ENCODE data around the gene ZNF526. TPM values are rescaled to one million over a fixed set of nuclear protein-coding genes. Genes with fewer than 3 reads are reported as not detected.
A peak's percentile ranks its signal among the peaks of the same experiment; 100 is the strongest.

The ZNF526 gene
- total and polyA plus RNA-seq, 4 donors: 1.7 to 8.8 (median 3.8) TPM

- no peak overlapping the region for H3K9ac ChIP-seq (ENCODE audit: low read depth in 1 of 2, low read length in 2 of 2)
- 93% methylated on average over 6 of the region's 6 CpGs for WGBS
- no peak overlapping the region for H3K27ac ChIP-seq (ENCODE audit: low read depth in 1 of 2, low read length in 2 of 2)
- peaks cover 15 to 69% (median 57%) of the 10 kb centered on the region in 4 donors for H3K36me3 ChIP-seq (ENCODE audit: control insufficient read depth in 4 of 4, insufficient read depth in 3 of 4, low read depth in 1 of 4, low read length in 3 of 4)
- H3K27me3 ChIP-seq (ENCODE audit: control insufficient read depth in 4 of 4, insufficient read depth in 4 of 4, low read length in 3 of 4): no peaks in the 10 kb centered on the region
- TF ChIP-seq JUND (IDR thresholded peaks at IDR 0.05) (no peak), HNF4A (conservative IDR thresholded peaks at IDR 0.05) (no peak), HNF4G (IDR thresholded peaks at IDR 0.05) (no peak), MAX (IDR thresholded peaks at IDR 0.05) (no peak), NR2F2 (IDR thresholded peaks at IDR 0.05) (no peak), CTCF (IDR thresholded peaks at IDR 0.05; ENCODE audit: low read depth, low read length, missing input control) (no peak), ZBTB33 (IDR thresholded peaks at IDR 0.05) (no peak), REST (IDR thresholded peaks at IDR 0.05) (no peak), GABPA (IDR thresholded peaks at IDR 0.05 in 1 of 2, conservative IDR thresholded peaks at IDR 0.05 in 1 of 2) (no peak), FOXA2 (IDR thresholded peaks at IDR 0.05) (no peak), SP1 (IDR thresholded peaks at IDR 0.05) (no peak), FOXA1 (IDR thresholded peaks at IDR 0.05) (no peak), ATF3 (IDR thresholded peaks at IDR 0.05) (no peak)
- no peaks in the 10 kb centered on the region for H3K9me3 ChIP-seq (ENCODE audit: control insufficient read depth in 4 of 4, low read length in 3 of 4)
- H3K4me1 ChIP-seq (ENCODE audit: control insufficient read depth in 4 of 4, insufficient read depth in 4 of 4, low read length in 3 of 4): peaks cover 0 to 7% (median 0%) of the 10 kb centered on the region in 4 donors
- H3K4me3 ChIP-seq (ENCODE audit: low read depth in 1 of 3, low read length in 3 of 3): no peak overlapping the region
- DNase-seq (ENCODE audit: low spot score): no peak
These were observed 15.4 kb upstream of the ZNF526 start for GRCh38 chr19:42204664-42205063.

- no peaks in the 10 kb centered on the region for H3K4me1 ChIP-seq (ENCODE audit: control insufficient read depth in 4 of 4, insufficient read depth in 4 of 4, low read length in 3 of 4)
- no peaks in the 10 kb centered on the region for H3K27me3 ChIP-seq (ENCODE audit: control insufficient read depth in 4 of 4, insufficient read depth in 4 of 4, low read length in 3 of 4)
- peak; percentile 47 for DNase-seq (ENCODE audit: low spot score)
- no peak overlapping the region for H3K9ac ChIP-seq (ENCODE audit: low read depth in 1 of 2, low read length in 2 of 2)
- WGBS: 94% methylated on average over 14 of the region's 14 CpGs
- peaks cover 11 to 73% (median 53%) of the 10 kb centered on the region in 4 donors for H3K36me3 ChIP-seq (ENCODE audit: control insufficient read depth in 4 of 4, insufficient read depth in 3 of 4, low read depth in 1 of 4, low read length in 3 of 4)
- no peak overlapping the region for H3K4me3 ChIP-seq (ENCODE audit: low read depth in 1 of 3, low read length in 3 of 3)
- no peaks in the 10 kb centered on the region for H3K9me3 ChIP-seq (ENCODE audit: control insufficient read depth in 4 of 4, low read length in 3 of 4)
- H3K27ac ChIP-seq (ENCODE audit: low read depth in 1 of 2, low read length in 2 of 2): no peak overlapping the region
- TF ChIP-seq YY1 (IDR thresholded peaks at IDR 0.05) (no peak), RAD21 (IDR thresholded peaks at IDR 0.05) (no peak), TAF1 (conservative IDR thresholded peaks at IDR 0.05) (no peak), JUND (IDR thresholded peaks at IDR 0.05) (no peak), CTCF (IDR thresholded peaks at IDR 0.05; ENCODE audit: low read depth, low read length, missing input control) (no peak), FOXA1 (IDR thresholded peaks at IDR 0.05) (no peak), ATF3 (IDR thresholded peaks at IDR 0.05) (no peak), FOXA2 (IDR thresholded peaks at IDR 0.05) (no peak), ZBTB33 (IDR thresholded peaks at IDR 0.05) (no peak), NR2F2 (IDR thresholded peaks at IDR 0.05) (no peak), GABPA (IDR thresholded peaks at IDR 0.05 in 1 of 2, conservative IDR thresholded peaks at IDR 0.05 in 1 of 2) (no peak), HNF4A (conservative IDR thresholded peaks at IDR 0.05) (no peak)
These were observed 13.0 kb upstream of the ZNF526 start for GRCh38 chr19:42206871-42207755.
